WTC11 (cell line): Measurements from ENCODE around the gene POLD4. TPM values are rescaled to one million over a fixed set of nuclear protein-coding genes. Genes with fewer than 3 reads are reported as not detected.

Experiments used
- ATAC-seq: fragments of 200-7000 bp; cut with Tn5 transposase; 2 replicates; pipeline ENCODE4 v1.10.0; 2021; ENCODE audit warnings: mild to moderate bottlenecking, moderate library complexity
- CTCF ChIA-PET: fragments of 300-600 bp; sonication (Branson Sonifier 250); formaldehyde crosslinking; loops from one replicate; lab custom pipeline; 2021; ENCODE audit warnings: antibody characterized with exemption; lab: Charles Lee
- POLR2A ChIA-PET: fragments of 350-600 bp; sonication (Branson Sonifier 250); formaldehyde crosslinking; loops from one replicate; lab custom pipeline; 2021; ENCODE audit warnings: antibody characterized with exemption; lab: Charles Lee
- DNase-seq: peaks from one replicate; pipeline ENCODE4 v3.0.0; 2021; ENCODE audit warnings: low spot score
- H3K27ac Mint-ChIP-seq: 2 replicates; pipeline ENCODE4 v1.8.0; 2021; ENCODE audit warnings: mixed read lengths
- H3K27me3 Mint-ChIP-seq: 2 replicates; pipeline ENCODE4 v1.8.0; 2021; ENCODE audit warnings: low read depth, mild to moderate bottlenecking, moderate library complexity, mixed read lengths
- H3K36me3 Mint-ChIP-seq: 2 replicates; pipeline ENCODE4 v1.8.0; 2021; ENCODE audit warnings: mixed read lengths
- H3K4me1 Mint-ChIP-seq: 2 replicates; pipeline ENCODE4 v1.8.0; 2022; ENCODE audit warnings: mixed read lengths
- H3K4me3 Mint-ChIP-seq: 2 replicates; pipeline ENCODE4 v1.8.0; 2021; ENCODE audit warnings: mild to moderate bottlenecking, moderate library complexity, mixed read lengths
- H3K9me3 Mint-ChIP-seq: 2 replicates; pipeline ENCODE4 v1.8.0; 2021; ENCODE audit warnings: mixed read lengths
- ELF4 ChIP-seq: sonication (generic); formaldehyde crosslinking; IDR thresholded peaks from 2 replicates; pipeline ENCODE4 v1.8.1; 2022; ENCODE audit warnings: low read depth, mild to moderate bottlenecking, moderate library complexity, missing genetic modification reagents
- ETV6 ChIP-seq: sonication (generic); formaldehyde crosslinking; IDR thresholded peaks from 2 replicates; pipeline ENCODE4 v1.8.1; 2022; ENCODE audit warnings: mild to moderate bottlenecking, missing genetic modification reagents
- GABPB1 ChIP-seq: sonication (generic); formaldehyde crosslinking; IDR thresholded peaks from 2 replicates; pipeline ENCODE4 v1.8.1; 2023; ENCODE audit warnings: mild to moderate bottlenecking, missing genetic modification reagents
- HMGA2 ChIP-seq: fragments of 250-450 bp; sonication (Bioruptor Pico); IDR thresholded peaks from 2 replicates; pipeline ENCODE4 v1.4.0; 2021; ENCODE audit warnings: mild to moderate bottlenecking, moderate library complexity
- KAT7 ChIP-seq: sonication (generic); formaldehyde crosslinking; IDR thresholded peaks from 2 replicates; pipeline ENCODE4 v1.8.1; 2023; ENCODE audit warnings: missing genetic modification reagents, mild to moderate bottlenecking, borderline replicate concordance
- MXD4 ChIP-seq: fragments of 250-450 bp; sonication (Bioruptor Pico); IDR thresholded peaks from 2 replicates; pipeline ENCODE4 v1.8.0; 2021; ENCODE audit warnings: mild to moderate bottlenecking, moderate library complexity, borderline replicate concordance
- NFATC4 ChIP-seq: fragments of 250-450 bp; sonication (Bioruptor Pico); IDR thresholded peaks from 2 replicates; pipeline ENCODE4 v1.9.0; 2021; ENCODE audit warnings: mild to moderate bottlenecking
- NFE2L1 ChIP-seq: sonication (generic); formaldehyde crosslinking; IDR thresholded peaks from 2 replicates; pipeline ENCODE4 v1.8.1; 2023; ENCODE audit warnings: missing genetic modification reagents
- NR3C1 ChIP-seq: sonication (generic); formaldehyde crosslinking; conservative IDR thresholded peaks from 2 replicates; pipeline ENCODE4 v1.8.1; 2023; ENCODE audit warnings: low read depth, mild to moderate bottlenecking, missing genetic modification reagents
- TEAD1 ChIP-seq: sonication (generic); formaldehyde crosslinking; IDR thresholded peaks from 2 replicates; pipeline ENCODE4 v1.8.0; 2022; ENCODE audit warnings: mild to moderate bottlenecking, missing genetic modification reagents
- total RNA-seq: library from RNA; stranded (reverse); gene quantifications from 3 replicates; pipeline ENCODE4 v1.2.3, GENCODE V29; 2021
- TF ChIP-seq, protein P1 (sequence below): sonication (generic); formaldehyde crosslinking; IDR thresholded peaks from 2 replicates; pipeline ENCODE4 v1.8.1; 2023; ENCODE audit warnings: mild to moderate bottlenecking, missing genetic modification reagents
- TF ChIP-seq, protein P2 (sequence below): sonication (generic); formaldehyde crosslinking; IDR thresholded peaks from 2 replicates; pipeline ENCODE4 v1.8.0; 2023; ENCODE audit warnings: missing genetic modification reagents, mild to moderate bottlenecking, borderline replicate concordance
- TF ChIP-seq, protein P3 (sequence below): sonication (generic); formaldehyde crosslinking; IDR thresholded peaks from 2 replicates; pipeline ENCODE4 v1.8.0; 2023; ENCODE audit warnings: mild to moderate bottlenecking, missing genetic modification reagents
- TF ChIP-seq, protein P4 (sequence below): fragments of 250-450 bp; sonication (Bioruptor Pico); IDR thresholded peaks from 2 replicates; pipeline ENCODE4 v1.9.0; 2021; ENCODE audit warnings: mild to moderate bottlenecking, borderline replicate concordance
- TF ChIP-seq, protein P5 (sequence below): sonication (generic); formaldehyde crosslinking; IDR thresholded peaks from 2 replicates; pipeline ENCODE4 v1.8.1; 2023; ENCODE audit warnings: mild to moderate bottlenecking, moderate library complexity, missing genetic modification reagents
- TF ChIP-seq, protein P6 (sequence below): sonication (generic); formaldehyde crosslinking; IDR thresholded peaks from 2 replicates; pipeline ENCODE4 v1.8.0; 2022; ENCODE audit warnings: missing genetic modification reagents

The POLD4 gene
- total RNA-seq, 1 experiment from 2014 or later: 30.3 TPM

DNA sequence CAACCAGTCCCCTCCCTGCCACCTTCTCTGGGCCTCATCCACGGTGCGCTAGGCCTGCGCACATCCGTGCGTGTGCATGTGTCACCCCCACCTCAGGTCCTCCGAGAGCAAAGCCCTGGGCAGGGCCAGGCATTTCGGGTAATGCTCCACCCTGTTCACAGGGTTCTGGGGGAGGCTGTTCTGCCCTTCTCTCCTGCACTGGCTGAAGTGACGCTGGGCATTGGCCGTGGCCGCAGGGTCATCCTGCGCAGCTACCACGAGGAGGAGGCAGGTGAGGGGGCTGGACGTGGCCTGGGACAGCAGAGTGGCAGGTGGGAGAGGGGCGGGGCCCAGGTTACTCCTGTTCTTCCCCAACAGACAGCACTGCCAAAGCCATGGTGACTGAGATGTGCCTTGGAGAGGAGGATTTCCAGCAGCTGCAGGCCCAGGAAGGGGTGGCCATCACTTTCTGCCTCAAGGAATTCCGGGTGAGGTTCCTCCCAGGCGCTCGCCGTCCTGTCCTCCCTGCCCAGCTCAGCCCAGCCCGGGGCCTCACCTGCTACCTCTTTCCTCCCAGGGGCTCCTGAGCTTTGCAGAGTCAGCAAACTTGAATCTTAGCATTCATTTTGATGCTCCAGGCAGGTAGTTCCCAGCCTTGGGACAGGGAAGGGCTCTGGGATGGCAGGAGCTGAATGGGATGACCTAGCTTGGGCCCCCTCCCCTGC, 42.4 kb upstream of the POLD4 start:
- Mint-ChIP-seq H3K27ac (peak overlapping the region; percentile 86), H3K4me1 (peaks cover 45% of the 10 kb centered on the region), H3K4me3 (no peak overlapping the region), H3K9me3 (no peaks in the 10 kb centered on the region), H3K36me3 (peaks cover 24% of the 10 kb centered on the region), H3K27me3 (no peaks in the 10 kb centered on the region)
- no peak for ATAC-seq
- POLR2A ChIA-PET: interaction anchor here (0.5 to 1.9 kb wide), 7 partner anchors 9 to 41 kb away, joined by 3 to 7 read pairs (median 4); partner anchors contain the start of genes PTPRCAP and RPS6KB2
- CTCF ChIA-PET: interaction anchor here (0.7 to 2.0 kb wide), 11 partner anchors 14 to 134 kb away, joined by 3 to 15 read pairs (median 5); partner anchors contain the start of genes POLD4 and TMEM134
- DNase-seq: no peak
- TF ChIP-seq, protein P1, sequence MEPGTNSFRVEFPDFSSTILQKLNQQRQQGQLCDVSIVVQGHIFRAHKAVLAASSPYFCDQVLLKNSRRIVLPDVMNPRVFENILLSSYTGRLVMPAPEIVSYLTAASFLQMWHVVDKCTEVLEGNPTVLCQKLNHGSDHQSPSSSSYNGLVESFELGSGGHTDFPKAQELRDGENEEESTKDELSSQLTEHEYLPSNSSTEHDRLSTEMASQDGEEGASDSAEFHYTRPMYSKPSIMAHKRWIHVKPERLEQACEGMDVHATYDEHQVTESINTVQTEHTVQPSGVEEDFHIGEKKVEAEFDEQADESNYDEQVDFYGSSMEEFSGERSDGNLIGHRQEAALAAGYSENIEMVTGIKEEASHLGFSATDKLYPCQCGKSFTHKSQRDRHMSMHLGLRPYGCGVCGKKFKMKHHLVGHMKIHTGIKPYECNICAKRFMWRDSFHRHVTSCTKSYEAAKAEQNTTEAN (CRISPR knock-in tag): no peak
- no peak for TF ChIP-seq NFE2L1 (CRISPR knock-in tag)
- TF ChIP-seq NR3C1 (CRISPR knock-in tag): no peak
- TF ChIP-seq, protein P2, sequence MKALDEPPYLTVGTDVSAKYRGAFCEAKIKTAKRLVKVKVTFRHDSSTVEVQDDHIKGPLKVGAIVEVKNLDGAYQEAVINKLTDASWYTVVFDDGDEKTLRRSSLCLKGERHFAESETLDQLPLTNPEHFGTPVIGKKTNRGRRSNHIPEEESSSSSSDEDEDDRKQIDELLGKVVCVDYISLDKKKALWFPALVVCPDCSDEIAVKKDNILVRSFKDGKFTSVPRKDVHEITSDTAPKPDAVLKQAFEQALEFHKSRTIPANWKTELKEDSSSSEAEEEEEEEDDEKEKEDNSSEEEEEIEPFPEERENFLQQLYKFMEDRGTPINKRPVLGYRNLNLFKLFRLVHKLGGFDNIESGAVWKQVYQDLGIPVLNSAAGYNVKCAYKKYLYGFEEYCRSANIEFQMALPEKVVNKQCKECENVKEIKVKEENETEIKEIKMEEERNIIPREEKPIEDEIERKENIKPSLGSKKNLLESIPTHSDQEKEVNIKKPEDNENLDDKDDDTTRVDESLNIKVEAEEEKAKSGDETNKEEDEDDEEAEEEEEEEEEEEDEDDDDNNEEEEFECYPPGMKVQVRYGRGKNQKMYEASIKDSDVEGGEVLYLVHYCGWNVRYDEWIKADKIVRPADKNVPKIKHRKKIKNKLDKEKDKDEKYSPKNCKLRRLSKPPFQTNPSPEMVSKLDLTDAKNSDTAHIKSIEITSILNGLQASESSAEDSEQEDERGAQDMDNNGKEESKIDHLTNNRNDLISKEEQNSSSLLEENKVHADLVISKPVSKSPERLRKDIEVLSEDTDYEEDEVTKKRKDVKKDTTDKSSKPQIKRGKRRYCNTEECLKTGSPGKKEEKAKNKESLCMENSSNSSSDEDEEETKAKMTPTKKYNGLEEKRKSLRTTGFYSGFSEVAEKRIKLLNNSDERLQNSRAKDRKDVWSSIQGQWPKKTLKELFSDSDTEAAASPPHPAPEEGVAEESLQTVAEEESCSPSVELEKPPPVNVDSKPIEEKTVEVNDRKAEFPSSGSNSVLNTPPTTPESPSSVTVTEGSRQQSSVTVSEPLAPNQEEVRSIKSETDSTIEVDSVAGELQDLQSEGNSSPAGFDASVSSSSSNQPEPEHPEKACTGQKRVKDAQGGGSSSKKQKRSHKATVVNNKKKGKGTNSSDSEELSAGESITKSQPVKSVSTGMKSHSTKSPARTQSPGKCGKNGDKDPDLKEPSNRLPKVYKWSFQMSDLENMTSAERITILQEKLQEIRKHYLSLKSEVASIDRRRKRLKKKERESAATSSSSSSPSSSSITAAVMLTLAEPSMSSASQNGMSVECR (CRISPR knock-in tag): no peak
- no peak for TF ChIP-seq HMGA2 (CRISPR knock-in tag)
- TF ChIP-seq NFATC4 (CRISPR knock-in tag): no peak
- TF ChIP-seq, protein P3, sequence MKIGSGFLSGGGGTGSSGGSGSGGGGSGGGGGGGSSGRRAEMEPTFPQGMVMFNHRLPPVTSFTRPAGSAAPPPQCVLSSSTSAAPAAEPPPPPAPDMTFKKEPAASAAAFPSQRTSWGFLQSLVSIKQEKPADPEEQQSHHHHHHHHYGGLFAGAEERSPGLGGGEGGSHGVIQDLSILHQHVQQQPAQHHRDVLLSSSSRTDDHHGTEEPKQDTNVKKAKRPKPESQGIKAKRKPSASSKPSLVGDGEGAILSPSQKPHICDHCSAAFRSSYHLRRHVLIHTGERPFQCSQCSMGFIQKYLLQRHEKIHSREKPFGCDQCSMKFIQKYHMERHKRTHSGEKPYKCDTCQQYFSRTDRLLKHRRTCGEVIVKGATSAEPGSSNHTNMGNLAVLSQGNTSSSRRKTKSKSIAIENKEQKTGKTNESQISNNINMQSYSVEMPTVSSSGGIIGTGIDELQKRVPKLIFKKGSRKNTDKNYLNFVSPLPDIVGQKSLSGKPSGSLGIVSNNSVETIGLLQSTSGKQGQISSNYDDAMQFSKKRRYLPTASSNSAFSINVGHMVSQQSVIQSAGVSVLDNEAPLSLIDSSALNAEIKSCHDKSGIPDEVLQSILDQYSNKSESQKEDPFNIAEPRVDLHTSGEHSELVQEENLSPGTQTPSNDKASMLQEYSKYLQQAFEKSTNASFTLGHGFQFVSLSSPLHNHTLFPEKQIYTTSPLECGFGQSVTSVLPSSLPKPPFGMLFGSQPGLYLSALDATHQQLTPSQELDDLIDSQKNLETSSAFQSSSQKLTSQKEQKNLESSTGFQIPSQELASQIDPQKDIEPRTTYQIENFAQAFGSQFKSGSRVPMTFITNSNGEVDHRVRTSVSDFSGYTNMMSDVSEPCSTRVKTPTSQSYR: no peak
- TF ChIP-seq ETV6 (CRISPR knock-in tag): no peak
- TF ChIP-seq KAT7 (CRISPR knock-in tag): no peak
- no peak for TF ChIP-seq GABPB1 (CRISPR knock-in tag)
- TF ChIP-seq TEAD1 (CRISPR knock-in tag): no peak
- TF ChIP-seq, protein P4, sequence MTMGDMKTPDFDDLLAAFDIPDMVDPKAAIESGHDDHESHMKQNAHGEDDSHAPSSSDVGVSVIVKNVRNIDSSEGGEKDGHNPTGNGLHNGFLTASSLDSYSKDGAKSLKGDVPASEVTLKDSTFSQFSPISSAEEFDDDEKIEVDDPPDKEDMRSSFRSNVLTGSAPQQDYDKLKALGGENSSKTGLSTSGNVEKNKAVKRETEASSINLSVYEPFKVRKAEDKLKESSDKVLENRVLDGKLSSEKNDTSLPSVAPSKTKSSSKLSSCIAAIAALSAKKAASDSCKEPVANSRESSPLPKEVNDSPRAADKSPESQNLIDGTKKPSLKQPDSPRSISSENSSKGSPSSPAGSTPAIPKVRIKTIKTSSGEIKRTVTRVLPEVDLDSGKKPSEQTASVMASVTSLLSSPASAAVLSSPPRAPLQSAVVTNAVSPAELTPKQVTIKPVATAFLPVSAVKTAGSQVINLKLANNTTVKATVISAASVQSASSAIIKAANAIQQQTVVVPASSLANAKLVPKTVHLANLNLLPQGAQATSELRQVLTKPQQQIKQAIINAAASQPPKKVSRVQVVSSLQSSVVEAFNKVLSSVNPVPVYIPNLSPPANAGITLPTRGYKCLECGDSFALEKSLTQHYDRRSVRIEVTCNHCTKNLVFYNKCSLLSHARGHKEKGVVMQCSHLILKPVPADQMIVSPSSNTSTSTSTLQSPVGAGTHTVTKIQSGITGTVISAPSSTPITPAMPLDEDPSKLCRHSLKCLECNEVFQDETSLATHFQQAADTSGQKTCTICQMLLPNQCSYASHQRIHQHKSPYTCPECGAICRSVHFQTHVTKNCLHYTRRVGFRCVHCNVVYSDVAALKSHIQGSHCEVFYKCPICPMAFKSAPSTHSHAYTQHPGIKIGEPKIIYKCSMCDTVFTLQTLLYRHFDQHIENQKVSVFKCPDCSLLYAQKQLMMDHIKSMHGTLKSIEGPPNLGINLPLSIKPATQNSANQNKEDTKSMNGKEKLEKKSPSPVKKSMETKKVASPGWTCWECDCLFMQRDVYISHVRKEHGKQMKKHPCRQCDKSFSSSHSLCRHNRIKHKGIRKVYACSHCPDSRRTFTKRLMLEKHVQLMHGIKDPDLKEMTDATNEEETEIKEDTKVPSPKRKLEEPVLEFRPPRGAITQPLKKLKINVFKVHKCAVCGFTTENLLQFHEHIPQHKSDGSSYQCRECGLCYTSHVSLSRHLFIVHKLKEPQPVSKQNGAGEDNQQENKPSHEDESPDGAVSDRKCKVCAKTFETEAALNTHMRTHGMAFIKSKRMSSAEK (CRISPR knock-in tag): no peak
- TF ChIP-seq, protein P5, sequence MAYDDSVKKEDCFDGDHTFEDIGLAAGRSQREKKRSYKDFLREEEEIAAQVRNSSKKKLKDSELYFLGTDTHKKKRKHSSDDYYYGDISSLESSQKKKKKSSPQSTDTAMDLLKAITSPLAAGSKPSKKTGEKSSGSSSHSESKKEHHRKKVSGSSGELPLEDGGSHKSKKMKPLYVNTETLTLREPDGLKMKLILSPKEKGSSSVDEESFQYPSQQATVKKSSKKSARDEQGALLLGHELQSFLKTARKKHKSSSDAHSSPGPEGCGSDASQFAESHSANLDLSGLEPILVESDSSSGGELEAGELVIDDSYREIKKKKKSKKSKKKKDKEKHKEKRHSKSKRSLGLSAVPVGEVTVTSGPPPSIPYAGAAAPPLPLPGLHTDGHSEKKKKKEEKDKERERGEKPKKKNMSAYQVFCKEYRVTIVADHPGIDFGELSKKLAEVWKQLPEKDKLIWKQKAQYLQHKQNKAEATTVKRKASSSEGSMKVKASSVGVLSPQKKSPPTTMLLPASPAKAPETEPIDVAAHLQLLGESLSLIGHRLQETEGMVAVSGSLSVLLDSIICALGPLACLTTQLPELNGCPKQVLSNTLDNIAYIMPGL (CRISPR knock-in tag): no peak
- TF ChIP-seq ELF4 (CRISPR knock-in tag): no peak
- TF ChIP-seq MXD4 (CRISPR knock-in tag): no peak
- TF ChIP-seq, protein P6, sequence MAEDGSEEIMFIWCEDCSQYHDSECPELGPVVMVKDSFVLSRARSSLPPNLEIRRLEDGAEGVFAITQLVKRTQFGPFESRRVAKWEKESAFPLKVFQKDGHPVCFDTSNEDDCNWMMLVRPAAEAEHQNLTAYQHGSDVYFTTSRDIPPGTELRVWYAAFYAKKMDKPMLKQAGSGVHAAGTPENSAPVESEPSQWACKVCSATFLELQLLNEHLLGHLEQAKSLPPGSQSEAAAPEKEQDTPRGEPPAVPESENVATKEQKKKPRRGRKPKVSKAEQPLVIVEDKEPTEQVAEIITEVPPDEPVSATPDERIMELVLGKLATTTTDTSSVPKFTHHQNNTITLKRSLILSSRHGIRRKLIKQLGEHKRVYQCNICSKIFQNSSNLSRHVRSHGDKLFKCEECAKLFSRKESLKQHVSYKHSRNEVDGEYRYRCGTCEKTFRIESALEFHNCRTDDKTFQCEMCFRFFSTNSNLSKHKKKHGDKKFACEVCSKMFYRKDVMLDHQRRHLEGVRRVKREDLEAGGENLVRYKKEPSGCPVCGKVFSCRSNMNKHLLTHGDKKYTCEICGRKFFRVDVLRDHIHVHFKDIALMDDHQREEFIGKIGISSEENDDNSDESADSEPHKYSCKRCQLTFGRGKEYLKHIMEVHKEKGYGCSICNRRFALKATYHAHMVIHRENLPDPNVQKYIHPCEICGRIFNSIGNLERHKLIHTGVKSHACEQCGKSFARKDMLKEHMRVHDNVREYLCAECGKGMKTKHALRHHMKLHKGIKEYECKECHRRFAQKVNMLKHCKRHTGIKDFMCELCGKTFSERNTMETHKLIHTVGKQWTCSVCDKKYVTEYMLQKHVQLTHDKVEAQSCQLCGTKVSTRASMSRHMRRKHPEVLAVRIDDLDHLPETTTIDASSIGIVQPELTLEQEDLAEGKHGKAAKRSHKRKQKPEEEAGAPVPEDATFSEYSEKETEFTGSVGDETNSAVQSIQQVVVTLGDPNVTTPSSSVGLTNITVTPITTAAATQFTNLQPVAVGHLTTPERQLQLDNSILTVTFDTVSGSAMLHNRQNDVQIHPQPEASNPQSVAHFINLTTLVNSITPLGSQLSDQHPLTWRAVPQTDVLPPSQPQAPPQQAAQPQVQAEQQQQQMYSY (CRISPR knock-in tag): no peak
